GM12878 (cell line): ENCODE results near the gene PYGB.

Source experiments
- CHD4 ChIP-seq: fragments of 200-600 bp; sonication (generic); IDR thresholded peaks from 2 replicates; pipeline ENCODE4 v1.6.1; 2016; ENCODE audit warnings: mild to moderate bottlenecking
- DPF2 ChIP-seq: fragments of 450-650 bp; IDR thresholded peaks from 2 replicates; pipeline ENCODE4 v1.6.1; 2017; ENCODE audit warnings: mild to moderate bottlenecking
- EED ChIP-seq: sonication (generic); IDR thresholded peaks from 2 replicates; pipeline ENCODE4 v1.6.1; 2016; ENCODE audit warnings: antibody characterized with exemption, low read depth
- HCFC1 ChIP-seq: fragments of 150-350 bp; IDR thresholded peaks from 2 replicates; pipeline ENCODE4 v1.6.1; 2014; ENCODE audit warnings: low read length
- IKZF1 ChIP-seq: fragments of 450-650 bp; conservative IDR thresholded peaks from 2 replicates; pipeline ENCODE4 v1.6.1; 2017; ENCODE audit warnings: antibody characterized with exemption, mild to moderate bottlenecking
- MXI1 ChIP-seq: fragments of 150-350 bp; IDR thresholded peaks from 2 replicates; pipeline ENCODE4 v1.6.1; 2011; ENCODE audit warnings: low read depth, mild to moderate bottlenecking, inconsistent platforms, low read length, improper control_type of control experiment
- NR2C2 ChIP-seq: IDR thresholded peaks from 2 replicates; pipeline ENCODE4 v1.6.1; 2011; ENCODE audit warnings: borderline replicate concordance, low read depth; ENCODE audit not compliant: control insufficient read depth, insufficient read length
- POLR2A ChIP-seq: IDR thresholded peaks from 2 replicates; pipeline ENCODE4 v1.6.1; 2011; ENCODE audit warnings: low read depth, mild to moderate bottlenecking, low read length
- SRF ChIP-seq, 2 experiments: IDR thresholded peaks; 2 replicates each; pipeline ENCODE4 v1.6.1; 2011; ENCODE audit warnings: low read depth in 2 of 2, low read length in 2 of 2, mild to moderate bottlenecking in 1 of 2, moderate library complexity in 1 of 2
- ZNF24 ChIP-seq: fragments of 450-650 bp; IDR thresholded peaks from 2 replicates; pipeline ENCODE4 v1.6.1; 2017; ENCODE audit warnings: antibody characterized with exemption, mild to moderate bottlenecking
- TF ChIP-seq, protein P1 (sequence below): fragments of 450-650 bp; formaldehyde crosslinking; IDR thresholded peaks from 2 replicates; pipeline ENCODE4 v1.5.0; 2022; ENCODE audit warnings: mild to moderate bottlenecking, missing genetic modification characterization
- TF ChIP-seq, protein P2 (sequence below): IDR thresholded peaks from 2 replicates; pipeline ENCODE4 v1.6.1; 2012; ENCODE audit warnings: low read length, inconsistent platforms
- TF ChIP-seq, protein P3 (sequence below): IDR thresholded peaks from 2 replicates; pipeline ENCODE4 v1.6.1; 2011; ENCODE audit warnings: borderline replicate concordance, low read depth, mild to moderate bottlenecking, moderate library complexity, mixed read lengths, low read length; ENCODE audit not compliant: insufficient read depth; ENCODE audit errors: extremely low read length

DNA sequence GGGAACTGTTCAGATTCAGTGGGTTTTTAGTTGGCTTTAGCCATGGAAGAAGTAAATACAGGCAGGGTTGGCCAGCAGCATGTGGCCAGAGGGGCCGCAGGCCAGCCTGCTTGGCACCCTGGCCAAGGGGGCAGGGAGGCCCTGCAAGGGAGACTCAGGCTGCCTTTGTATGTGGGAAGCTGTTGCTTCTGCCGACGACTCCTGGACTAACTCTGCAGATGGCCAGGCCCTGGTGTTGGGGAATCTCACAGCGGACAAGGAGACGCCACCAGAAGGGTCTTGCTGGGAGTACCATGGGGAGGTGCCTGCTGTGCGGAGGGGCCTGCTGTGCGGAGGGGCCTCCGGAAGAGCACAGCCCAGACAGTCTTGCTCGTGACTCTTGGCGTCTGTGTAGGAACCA lies 25.2 kb downstream of the PYGB start:
- TF ChIP-seq, protein P1, sequence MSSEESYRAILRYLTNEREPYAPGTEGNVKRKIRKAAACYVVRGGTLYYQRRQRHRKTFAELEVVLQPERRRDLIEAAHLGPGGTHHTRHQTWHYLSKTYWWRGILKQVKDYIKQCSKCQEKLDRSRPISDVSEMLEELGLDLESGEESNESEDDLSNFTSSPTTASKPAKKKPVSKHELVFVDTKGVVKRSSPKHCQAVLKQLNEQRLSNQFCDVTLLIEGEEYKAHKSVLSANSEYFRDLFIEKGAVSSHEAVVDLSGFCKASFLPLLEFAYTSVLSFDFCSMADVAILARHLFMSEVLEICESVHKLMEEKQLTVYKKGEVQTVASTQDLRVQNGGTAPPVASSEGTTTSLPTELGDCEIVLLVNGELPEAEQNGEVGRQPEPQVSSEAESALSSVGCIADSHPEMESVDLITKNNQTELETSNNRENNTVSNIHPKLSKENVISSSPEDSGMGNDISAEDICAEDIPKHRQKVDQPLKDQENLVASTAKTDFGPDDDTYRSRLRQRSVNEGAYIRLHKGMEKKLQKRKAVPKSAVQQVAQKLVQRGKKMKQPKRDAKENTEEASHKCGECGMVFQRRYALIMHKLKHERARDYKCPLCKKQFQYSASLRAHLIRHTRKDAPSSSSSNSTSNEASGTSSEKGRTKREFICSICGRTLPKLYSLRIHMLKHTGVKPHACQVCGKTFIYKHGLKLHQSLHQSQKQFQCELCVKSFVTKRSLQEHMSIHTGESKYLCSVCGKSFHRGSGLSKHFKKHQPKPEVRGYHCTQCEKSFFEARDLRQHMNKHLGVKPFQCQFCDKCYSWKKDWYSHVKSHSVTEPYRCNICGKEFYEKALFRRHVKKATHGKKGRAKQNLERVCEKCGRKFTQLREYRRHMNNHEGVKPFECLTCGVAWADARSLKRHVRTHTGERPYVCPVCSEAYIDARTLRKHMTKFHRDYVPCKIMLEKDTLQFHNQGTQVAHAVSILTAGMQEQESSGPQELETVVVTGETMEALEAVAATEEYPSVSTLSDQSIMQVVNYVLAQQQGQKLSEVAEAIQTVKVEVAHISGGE = no peak
- no peak for TF ChIP-seq POLR2A
- no peak for TF ChIP-seq CHD4
- TF ChIP-seq MXI1 = no peak
- no peak for TF ChIP-seq DPF2
- TF ChIP-seq NR2C2 = no peak
- no peak for TF ChIP-seq ZNF24
- TF ChIP-seq HCFC1 = no peak
- TF ChIP-seq, protein P2, sequence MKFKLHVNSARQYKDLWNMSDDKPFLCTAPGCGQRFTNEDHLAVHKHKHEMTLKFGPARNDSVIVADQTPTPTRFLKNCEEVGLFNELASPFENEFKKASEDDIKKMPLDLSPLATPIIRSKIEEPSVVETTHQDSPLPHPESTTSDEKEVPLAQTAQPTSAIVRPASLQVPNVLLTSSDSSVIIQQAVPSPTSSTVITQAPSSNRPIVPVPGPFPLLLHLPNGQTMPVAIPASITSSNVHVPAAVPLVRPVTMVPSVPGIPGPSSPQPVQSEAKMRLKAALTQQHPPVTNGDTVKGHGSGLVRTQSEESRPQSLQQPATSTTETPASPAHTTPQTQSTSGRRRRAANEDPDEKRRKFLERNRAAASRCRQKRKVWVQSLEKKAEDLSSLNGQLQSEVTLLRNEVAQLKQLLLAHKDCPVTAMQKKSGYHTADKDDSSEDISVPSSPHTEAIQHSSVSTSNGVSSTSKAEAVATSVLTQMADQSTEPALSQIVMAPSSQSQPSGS = no peak
- no peak for TF ChIP-seq IKZF1
- TF ChIP-seq, protein P3, sequence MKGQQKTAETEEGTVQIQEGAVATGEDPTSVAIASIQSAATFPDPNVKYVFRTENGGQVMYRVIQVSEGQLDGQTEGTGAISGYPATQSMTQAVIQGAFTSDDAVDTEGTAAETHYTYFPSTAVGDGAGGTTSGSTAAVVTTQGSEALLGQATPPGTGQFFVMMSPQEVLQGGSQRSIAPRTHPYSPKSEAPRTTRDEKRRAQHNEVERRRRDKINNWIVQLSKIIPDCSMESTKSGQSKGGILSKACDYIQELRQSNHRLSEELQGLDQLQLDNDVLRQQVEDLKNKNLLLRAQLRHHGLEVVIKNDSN = no peak
- no peak for TF ChIP-seq EED
- TF ChIP-seq SRF (IDR thresholded peaks at IDR 0.05; ENCODE audit: low read depth in 2 of 2, low read length in 2 of 2) = no peak
